K562 (cell line): Measurements from ENCODE around the gene CENPP.

Experiments used
- HMG20B ChIP-seq: fragments of 250-450 bp; sonication (Bioruptor Pico); IDR thresholded peaks from 2 replicates; pipeline ENCODE4 v1.5.0; 2021; ENCODE audit warnings: mild to moderate bottlenecking
- POLR2A ChIP-seq: fragments of 450-650 bp; conservative IDR thresholded peaks from 2 replicates; pipeline ENCODE4 v1.6.1; 2016
- POLR3A ChIP-seq: IDR thresholded peaks from 2 replicates; pipeline ENCODE4 v1.6.1; 2011; ENCODE audit warnings: borderline replicate concordance, mild to moderate bottlenecking, moderate library complexity; ENCODE audit not compliant: insufficient read length, insufficient read depth; ENCODE audit errors: extremely low read depth
- YY1 ChIP-seq, 3 experiments: IDR thresholded peaks; 2 replicates each; pipeline ENCODE4 v1.6.1; 2011; ENCODE audit warnings: low read length in 2 of 3, mild to moderate bottlenecking in 2 of 3, moderate library complexity in 2 of 3, borderline replicate concordance in 1 of 3, control low read depth in 1 of 3, low read depth in 1 of 3; ENCODE audit not compliant: insufficient read depth in 3 of 3, insufficient replicate concordance in 2 of 3, control insufficient read depth in 1 of 3, insufficient read length in 1 of 3; ENCODE audit errors: extremely low read depth in 1 of 3
- ZNF3 ChIP-seq: fragments of 250-450 bp; sonication (Bioruptor Pico); IDR thresholded peaks from 2 replicates; pipeline ENCODE4 v1.5.0; 2021; ENCODE audit warnings: mild to moderate bottlenecking, moderate library complexity
- ZNF398 ChIP-seq: fragments of 250-450 bp; sonication (Bioruptor Pico); IDR thresholded peaks from 2 replicates; pipeline ENCODE4 v1.8.0; 2021; ENCODE audit warnings: moderate library complexity, mild to moderate bottlenecking, inconsistent platforms
- ZNF639 ChIP-seq, 2 experiments: fragments of 200-800 bp in 1 of 2; sonication (Bioruptor generic) in 1 of 2; sonication (generic) in 1 of 2; formaldehyde crosslinking in 1 of 2; IDR thresholded peaks in 1 of 2; conservative IDR thresholded peaks in 1 of 2; 2 replicates each; pipeline versions ENCODE4 v1.5.0 to v1.6.1; 2016 to 2020; ENCODE audit warnings: missing compliant biosample characterization in 1 of 2, missing genetic modification characterization in 1 of 2, missing genetic modification reagents in 1 of 2

GRCh38 chr9:92384375-92384774 is 58.6 kb downstream of the CENPP start:
- TF ChIP-seq YY1 (IDR thresholded peaks at IDR 0.05; ENCODE audit: borderline replicate concordance in 1 of 3, control insufficient read depth in 1 of 3, extremely low read depth in 1 of 3, insufficient read depth in 3 of 3, insufficient read length in 1 of 3, insufficient replicate concordance in 2 of 3, low read depth in 1 of 3, low read length in 2 of 3), result no peak
- TF ChIP-seq ZNF3, result no peak
- TF ChIP-seq HMG20B (CRISPR knock-in tag), result no peak
- no peak for TF ChIP-seq ZNF639 (CRISPR knock-in tag; conservative IDR thresholded peaks at IDR 0.05 in 1 of 2, IDR thresholded peaks at IDR 0.05 in 1 of 2)
- TF ChIP-seq ZNF398 (CRISPR knock-in tag), result no peak
- TF ChIP-seq POLR3A, result no peak
- TF ChIP-seq POLR2A, result no peak
